ENCODE results near the gene DCDC1. TPM values are rescaled to one million over a fixed set of nuclear protein-coding genes. Genes with fewer than 3 reads are reported as not detected.

DCDC1 gene
- polyA plus RNA-seq, 4 donors, result 0.87 TPM; not detected in 3

- 77 to 85% (median 79%) methylated on average over 2 of the region's 2 CpGs for WGBS, 3 donors
- Histone ChIP-seq H3K36me3 (ENCODE audit: control insufficient read depth in 3 of 3, insufficient read depth in 2 of 3, low read depth in 1 of 3, low read length in 3 of 3) (no peaks in the 10 kb centered on the region), H3K9me3 (ENCODE audit: control insufficient read depth in 2 of 2, insufficient read depth in 1 of 2, low read depth in 1 of 2, low read length in 1 of 2) (no peaks in the 10 kb centered on the region), H3K27ac (ENCODE audit: low read depth in 1 of 3, low read length in 2 of 3) (no peak overlapping the region), H3K27me3 (ENCODE audit: control insufficient read depth in 3 of 3, insufficient read depth in 3 of 3, low read length in 3 of 3) (no peaks in the 10 kb centered on the region), H3K4me3 (ENCODE audit: low read depth in 1 of 3, low read length in 3 of 3) (no peak overlapping the region), H3K4me1 (ENCODE audit: control insufficient read depth in 3 of 3, insufficient read depth in 2 of 3, low read depth in 1 of 3, low read length in 2 of 3) (no peaks in the 10 kb centered on the region)
- DNase-seq (no peak), FAIRE-seq (no peak)
These were observed 509.4 kb downstream of the DCDC1 start for GRCh38 chr11:30860146-30860545.

GRCh38 chr11:30859669-30860068, 509.9 kb downstream of the DCDC1 start:
- Histone ChIP-seq H3K4me3 (ENCODE audit: low read depth in 1 of 3, low read length in 3 of 3) (no peak overlapping the region), H3K27me3 (ENCODE audit: control insufficient read depth in 3 of 3, insufficient read depth in 3 of 3, low read length in 3 of 3) (no peaks in the 10 kb centered on the region), H3K36me3 (ENCODE audit: control insufficient read depth in 3 of 3, insufficient read depth in 2 of 3, low read depth in 1 of 3, low read length in 3 of 3) (no peaks in the 10 kb centered on the region), H3K27ac (ENCODE audit: low read depth in 1 of 3, low read length in 2 of 3) (no peak overlapping the region), H3K4me1 (ENCODE audit: control insufficient read depth in 3 of 3, insufficient read depth in 2 of 3, low read depth in 1 of 3, low read length in 2 of 3) (no peaks in the 10 kb centered on the region), H3K9me3 (ENCODE audit: control insufficient read depth in 2 of 2, insufficient read depth in 1 of 2, low read depth in 1 of 2, low read length in 1 of 2) (no peaks in the 10 kb centered on the region)
- DNase-seq (no peak), FAIRE-seq (no peak)
- 69 to 80% (median 70%) methylated on average over 3 of the region's 3 CpGs for WGBS, 3 donors

DNA sequence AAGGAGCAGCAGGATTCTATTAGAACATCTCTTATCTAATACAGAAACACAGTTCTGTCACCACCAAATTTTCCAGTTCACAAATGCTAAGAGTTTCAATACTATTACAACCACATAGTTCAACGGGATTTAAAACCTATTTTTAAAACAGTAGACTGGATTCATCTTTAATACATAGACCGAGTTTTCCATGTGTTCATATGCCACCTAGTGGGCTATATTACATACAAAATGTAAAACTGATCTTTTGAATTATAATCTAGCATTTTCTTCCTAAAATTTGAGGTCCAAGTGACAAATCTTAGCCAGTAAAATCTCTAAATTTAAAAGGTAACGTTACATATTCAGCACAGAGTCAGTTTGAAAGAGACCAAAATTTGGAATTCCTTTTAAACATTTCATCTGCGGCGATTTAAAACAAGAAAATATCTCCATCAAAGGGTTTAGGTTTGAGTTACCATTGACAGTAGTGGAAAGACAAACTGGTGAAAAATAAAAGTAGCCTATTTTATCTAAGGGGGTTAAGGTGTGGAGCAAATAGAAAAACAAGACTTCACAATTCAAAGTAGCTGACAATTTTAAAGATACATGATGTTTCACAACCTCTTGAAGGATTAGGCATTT, 514.0 kb downstream of the DCDC1 start:
- Histone ChIP-seq H3K27ac (ENCODE audit: low read depth in 1 of 3, low read length in 2 of 3) (no peak overlapping the region), H3K27me3 (ENCODE audit: control insufficient read depth in 3 of 3, insufficient read depth in 3 of 3, low read length in 3 of 3) (no peaks in the 10 kb centered on the region), H3K36me3 (ENCODE audit: control insufficient read depth in 3 of 3, insufficient read depth in 2 of 3, low read depth in 1 of 3, low read length in 3 of 3) (no peaks in the 10 kb centered on the region), H3K4me3 (ENCODE audit: low read depth in 1 of 3, low read length in 3 of 3) (no peak overlapping the region), H3K9me3 (ENCODE audit: control insufficient read depth in 2 of 2, insufficient read depth in 1 of 2, low read depth in 1 of 2, low read length in 1 of 2) (no peaks in the 10 kb centered on the region), H3K4me1 (ENCODE audit: control insufficient read depth in 3 of 3, insufficient read depth in 2 of 3, low read depth in 1 of 3, low read length in 2 of 3) (no peaks in the 10 kb centered on the region)
- FAIRE-seq (no peak), DNase-seq (no peak)
- 55 to 58% (median 58%) methylated on average over 5 of the region's 5 CpGs for WGBS, 3 donors

- Histone ChIP-seq H3K4me1 (ENCODE audit: control insufficient read depth in 3 of 3, insufficient read depth in 2 of 3, low read depth in 1 of 3, low read length in 2 of 3) (no peaks in the 10 kb centered on the region), H3K27ac (ENCODE audit: low read depth in 1 of 3, low read length in 2 of 3) (no peak overlapping the region), H3K4me3 (ENCODE audit: low read depth in 1 of 3, low read length in 3 of 3) (no peak overlapping the region), H3K36me3 (ENCODE audit: control insufficient read depth in 3 of 3, insufficient read depth in 2 of 3, low read depth in 1 of 3, low read length in 3 of 3) (no peaks in the 10 kb centered on the region), H3K27me3 (ENCODE audit: control insufficient read depth in 3 of 3, insufficient read depth in 3 of 3, low read length in 3 of 3) (no peaks in the 10 kb centered on the region), H3K9me3 (ENCODE audit: control insufficient read depth in 2 of 2, insufficient read depth in 1 of 2, low read depth in 1 of 2, low read length in 1 of 2) (no peaks in the 10 kb centered on the region)
- DNase-seq (no peak), FAIRE-seq (no peak)
These were observed 516.1 kb downstream of the DCDC1 start for GRCh38 chr11:30853439-30853838.

- DNase-seq (no peak), FAIRE-seq (no peak)
- 80 to 88% (median 85%) methylated on average over 4 of the region's 4 CpGs for WGBS, 3 donors
- H3K36me3 ChIP-seq (ENCODE audit: control insufficient read depth in 3 of 3, insufficient read depth in 2 of 3, low read depth in 1 of 3, low read length in 3 of 3), result no peaks in the 10 kb centered on the region
- no peaks in the 10 kb centered on the region for H3K27me3 ChIP-seq (ENCODE audit: control insufficient read depth in 3 of 3, insufficient read depth in 3 of 3, low read length in 3 of 3)
- H3K4me1 ChIP-seq (ENCODE audit: control insufficient read depth in 3 of 3, insufficient read depth in 2 of 3, low read depth in 1 of 3, low read length in 2 of 3), result no peaks in the 10 kb centered on the region
- no peaks in the 10 kb centered on the region for H3K9me3 ChIP-seq (ENCODE audit: control insufficient read depth in 2 of 2, insufficient read depth in 1 of 2, low read depth in 1 of 2, low read length in 1 of 2)
- H3K4me3 ChIP-seq (ENCODE audit: low read depth in 1 of 3, low read length in 3 of 3), result no peak overlapping the region
- no peak overlapping the region for H3K27ac ChIP-seq (ENCODE audit: low read depth in 1 of 3, low read length in 2 of 3)
These were observed 516.9 kb downstream of the DCDC1 start for GRCh38 chr11:30852645-30853044.

DNA sequence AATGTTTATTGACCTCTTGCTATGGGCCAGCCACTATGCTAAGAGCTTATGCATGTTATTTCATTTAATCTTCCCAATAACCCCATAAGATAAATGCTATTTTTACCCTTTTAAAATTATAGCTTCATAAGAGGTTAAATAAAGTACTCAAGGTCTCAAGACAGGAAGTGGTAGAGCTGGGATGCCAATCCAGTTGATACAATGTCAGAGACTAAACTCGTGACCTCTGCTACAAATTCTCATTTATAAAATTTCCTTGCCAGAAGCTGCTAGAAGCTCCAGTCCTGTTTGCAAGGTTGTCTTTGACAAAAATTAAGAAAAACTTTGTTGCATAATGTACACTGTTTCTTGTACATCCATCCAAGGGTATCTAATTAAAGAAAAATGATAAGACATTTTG, 517.4 kb downstream of the DCDC1 start:
- no peak for DNase-seq
- no peak for FAIRE-seq
- Histone ChIP-seq H3K27me3 (ENCODE audit: control insufficient read depth in 3 of 3, insufficient read depth in 3 of 3, low read length in 3 of 3) (no peaks in the 10 kb centered on the region), H3K4me1 (ENCODE audit: control insufficient read depth in 3 of 3, insufficient read depth in 2 of 3, low read depth in 1 of 3, low read length in 2 of 3) (no peaks in the 10 kb centered on the region), H3K4me3 (ENCODE audit: low read depth in 1 of 3, low read length in 3 of 3) (no peak overlapping the region), H3K27ac (ENCODE audit: low read depth in 1 of 3, low read length in 2 of 3) (no peak overlapping the region), H3K9me3 (ENCODE audit: control insufficient read depth in 2 of 2, insufficient read depth in 1 of 2, low read depth in 1 of 2, low read length in 1 of 2) (no peaks in the 10 kb centered on the region), H3K36me3 (ENCODE audit: control insufficient read depth in 3 of 3, insufficient read depth in 2 of 3, low read depth in 1 of 3, low read length in 3 of 3) (no peaks in the 10 kb centered on the region)
- WGBS, 3 donors, result 41 to 66% (median 62%) methylated on average over 1 of the region's 1 CpG

- FAIRE-seq (no peak), DNase-seq (no peak)
- H3K36me3 ChIP-seq (ENCODE audit: control insufficient read depth in 3 of 3, insufficient read depth in 2 of 3, low read depth in 1 of 3, low read length in 3 of 3), result no peaks in the 10 kb centered on the region
- no peaks in the 10 kb centered on the region for H3K27me3 ChIP-seq (ENCODE audit: control insufficient read depth in 3 of 3, insufficient read depth in 3 of 3, low read length in 3 of 3)
- no peak overlapping the region for H3K4me3 ChIP-seq (ENCODE audit: low read depth in 1 of 3, low read length in 3 of 3)
- no peak overlapping the region for H3K27ac ChIP-seq (ENCODE audit: low read depth in 1 of 3, low read length in 2 of 3)
- 75 to 78% (median 76%) methylated on average over 1 of the region's 1 CpG for WGBS, 3 donors
- H3K4me1 ChIP-seq (ENCODE audit: control insufficient read depth in 3 of 3, insufficient read depth in 2 of 3, low read depth in 1 of 3, low read length in 2 of 3), result no peaks in the 10 kb centered on the region
- no peaks in the 10 kb centered on the region for H3K9me3 ChIP-seq (ENCODE audit: control insufficient read depth in 2 of 2, insufficient read depth in 1 of 2, low read depth in 1 of 2, low read length in 1 of 2)
These were observed 532.3 kb downstream of the DCDC1 start for GRCh38 chr11:30837252-30837651.

DNA sequence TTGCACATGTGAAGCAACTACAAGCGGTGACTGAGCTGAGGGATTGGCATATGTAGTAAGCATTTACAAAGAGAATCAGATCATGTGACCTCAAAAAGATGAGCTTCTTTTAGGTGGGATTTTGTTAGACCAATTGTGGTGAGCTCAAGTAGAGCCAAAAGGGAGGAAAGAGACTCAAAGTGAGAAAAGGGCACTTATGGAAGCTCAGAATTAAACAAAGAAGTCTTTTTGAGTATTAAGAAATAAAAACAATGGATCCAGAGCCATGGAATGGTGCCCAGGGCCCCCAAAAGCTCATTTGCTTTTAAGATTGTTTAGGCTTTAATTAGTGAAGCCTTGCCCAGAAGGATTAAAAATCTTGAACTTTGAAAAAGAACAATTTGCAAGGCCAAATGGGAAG, 536.7 kb downstream of the DCDC1 start:
- no peak overlapping the region for H3K27ac ChIP-seq (ENCODE audit: low read depth in 1 of 3, low read length in 2 of 3)
- H3K9me3 ChIP-seq (ENCODE audit: control insufficient read depth in 2 of 2, insufficient read depth in 1 of 2, low read depth in 1 of 2, low read length in 1 of 2), result no peaks in the 10 kb centered on the region
- H3K4me1 ChIP-seq (ENCODE audit: control insufficient read depth in 3 of 3, insufficient read depth in 2 of 3, low read depth in 1 of 3, low read length in 2 of 3), result no peaks in the 10 kb centered on the region
- H3K36me3 ChIP-seq (ENCODE audit: control insufficient read depth in 3 of 3, insufficient read depth in 2 of 3, low read depth in 1 of 3, low read length in 3 of 3), result no peaks in the 10 kb centered on the region
- 66 to 70% (median 70%) methylated on average over 1 of the region's 1 CpG for WGBS, 3 donors
- H3K4me3 ChIP-seq (ENCODE audit: low read depth in 1 of 3, low read length in 3 of 3), result no peak overlapping the region
- no peak for DNase-seq
- no peaks in the 10 kb centered on the region for H3K27me3 ChIP-seq (ENCODE audit: control insufficient read depth in 3 of 3, insufficient read depth in 3 of 3, low read length in 3 of 3)
- no peak for FAIRE-seq

DNA sequence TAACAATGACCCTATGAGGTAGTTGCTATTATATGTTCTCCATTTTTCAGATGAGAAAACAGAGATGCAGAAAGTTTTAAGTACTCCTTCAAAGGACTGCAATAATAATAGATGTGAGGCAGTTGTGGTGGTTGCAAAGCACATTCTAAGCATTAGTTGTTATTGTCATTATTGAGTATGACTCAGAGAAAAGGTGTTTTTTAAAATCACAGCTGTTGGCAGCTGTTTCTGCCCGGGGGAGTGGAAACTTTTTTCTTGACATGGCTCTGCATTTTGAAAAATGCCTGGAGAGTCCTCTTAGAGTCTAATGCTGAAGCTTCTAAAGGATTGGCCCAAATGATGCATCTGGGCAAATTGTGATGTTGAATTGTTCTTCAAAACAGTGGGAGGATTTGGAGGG, 538.9 kb downstream of the DCDC1 start:
- H3K4me1 ChIP-seq (ENCODE audit: control insufficient read depth in 3 of 3, insufficient read depth in 2 of 3, low read depth in 1 of 3, low read length in 2 of 3), result no peaks in the 10 kb centered on the region
- DNase-seq, result no peak
- FAIRE-seq, result no peak
- no peak overlapping the region for H3K27ac ChIP-seq (ENCODE audit: low read depth in 1 of 3, low read length in 2 of 3)
- 36 to 54% (median 37%) methylated on average over 1 of the region's 1 CpG for WGBS, 3 donors
- no peaks in the 10 kb centered on the region for H3K9me3 ChIP-seq (ENCODE audit: control insufficient read depth in 2 of 2, insufficient read depth in 1 of 2, low read depth in 1 of 2, low read length in 1 of 2)
- H3K27me3 ChIP-seq (ENCODE audit: control insufficient read depth in 3 of 3, insufficient read depth in 3 of 3, low read length in 3 of 3), result no peaks in the 10 kb centered on the region
- no peaks in the 10 kb centered on the region for H3K36me3 ChIP-seq (ENCODE audit: control insufficient read depth in 3 of 3, insufficient read depth in 2 of 3, low read depth in 1 of 3, low read length in 3 of 3)
- H3K4me3 ChIP-seq (ENCODE audit: low read depth in 1 of 3, low read length in 3 of 3), result no peak overlapping the region
